ENCODE results near the gene FAM234A.

The FAM234A gene

GRCh38 chr16:280991-281659 lies 46.5 kb downstream of the FAM234A start:
- no peak for DNase-seq (ENCODE audit: low read depth in 2 of 2)

GRCh38 chr16:281660-282255 lies 47.1 kb downstream of the FAM234A start:
- DNase-seq (ENCODE audit: low read depth in 2 of 2), result no peak

DNA sequence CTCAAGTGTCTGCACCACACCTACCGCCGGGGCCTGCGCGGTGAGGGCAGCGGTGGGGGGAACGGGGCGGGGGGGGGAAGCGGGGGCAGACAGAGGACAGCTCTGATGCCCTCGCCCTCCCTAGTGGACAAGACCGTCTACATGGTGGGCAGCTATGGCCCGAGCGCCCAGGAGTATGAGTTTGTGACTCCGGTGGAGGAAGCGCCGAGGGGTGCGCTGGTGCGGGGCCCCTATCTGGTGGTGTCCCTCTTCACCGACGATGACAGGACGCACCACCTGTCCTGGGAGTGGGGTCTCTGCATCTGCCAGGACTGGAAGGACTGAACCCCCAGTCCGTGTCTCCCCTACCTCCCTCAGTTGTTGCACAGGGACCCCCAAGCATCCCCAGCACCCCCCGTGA lies 47.9 kb downstream of the FAM234A start:
- no peak for DNase-seq (ENCODE audit: low read depth in 2 of 2)

DNA sequence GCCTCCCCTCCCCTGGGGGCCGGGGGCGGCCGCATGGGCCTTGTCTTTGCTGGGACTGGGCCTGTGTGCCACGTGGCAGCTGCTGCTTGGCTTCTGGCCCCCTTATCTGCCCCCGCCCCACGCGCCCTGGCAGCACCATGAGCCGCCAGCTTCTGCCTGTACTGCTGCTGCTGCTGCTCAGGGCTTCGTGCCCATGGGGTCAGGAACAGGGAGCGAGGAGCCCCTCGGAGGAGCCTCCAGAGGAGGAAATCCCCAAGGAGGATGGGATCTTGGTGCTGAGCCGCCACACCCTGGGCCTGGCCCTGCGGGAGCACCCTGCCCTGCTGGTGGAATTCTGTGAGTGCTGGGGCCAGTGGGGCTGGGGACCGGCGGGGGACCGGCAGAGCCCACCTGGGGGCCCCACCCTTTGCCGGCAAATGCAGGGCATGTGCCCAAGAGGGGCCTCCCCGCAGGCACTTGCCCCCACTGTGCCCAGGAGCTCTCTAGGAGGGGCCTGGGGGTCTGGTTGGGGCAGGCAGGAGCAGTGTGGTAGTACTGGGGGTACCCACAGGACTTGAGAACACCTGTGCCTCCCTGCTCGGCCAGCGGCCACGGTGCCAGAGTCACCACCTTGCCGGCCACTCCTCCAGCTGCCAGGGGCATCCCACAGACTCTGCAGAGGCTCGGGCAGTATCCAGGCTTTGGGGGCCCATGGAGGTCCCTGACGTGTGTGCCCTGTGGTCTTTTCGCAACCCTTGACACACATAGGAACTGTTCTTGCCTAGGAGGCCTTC lies 48.6 kb downstream of the FAM234A start, which contains the start of gene PDIA2:
TSS of gene PDIA2 (plus strand) at position 132 of the 773 bp plus-strand sequence. CDS start at position 138, 6 bp downstream.
- no peak for DNase-seq (ENCODE audit: low read depth in 2 of 2)

GRCh38 chr16:284204-285120 lies 49.8 kb downstream of the FAM234A start:
- DNase-seq (ENCODE audit: low read depth in 2 of 2), result no peak

GRCh38 chr16:285146-286055 lies 50.8 kb downstream of the FAM234A start:
- no peak for DNase-seq (ENCODE audit: low read depth in 2 of 2)

- no peak for DNase-seq (ENCODE audit: low read depth in 2 of 2)
Measured at GRCh38 chr16:286491-287297, 52.1 kb downstream of the FAM234A start.

DNA sequence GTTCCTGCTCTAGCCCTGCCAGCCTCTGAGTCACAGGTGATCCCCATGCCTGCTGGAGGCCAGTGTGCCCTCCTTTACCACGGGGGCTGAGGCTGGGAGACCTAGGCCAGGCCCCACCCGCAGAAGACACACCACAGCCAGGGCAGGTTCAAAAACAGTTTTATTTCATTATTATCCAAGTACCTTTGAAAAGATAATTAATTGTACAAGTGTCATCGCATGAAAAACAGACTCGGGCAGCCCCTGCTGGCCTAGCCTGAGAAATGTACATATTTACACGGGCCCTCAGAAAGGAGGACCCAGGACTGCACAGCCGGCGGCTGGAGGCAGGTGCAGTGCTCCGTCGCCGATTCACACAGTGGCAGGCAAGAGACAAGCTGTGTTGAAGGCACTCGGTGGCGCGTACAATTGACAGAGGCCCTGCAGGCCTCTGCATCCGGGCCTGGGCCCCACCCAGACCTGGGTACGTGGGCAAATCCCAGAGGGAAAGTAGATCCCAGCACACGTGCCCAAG lies 52.7 kb downstream of the FAM234A start:
- no peak for DNase-seq (ENCODE audit: low read depth in 2 of 2)

GRCh38 chr16:287981-288920 lies 53.6 kb downstream of the FAM234A start:
- DNase-seq (ENCODE audit: low read depth in 2 of 2), result no peak

DNA sequence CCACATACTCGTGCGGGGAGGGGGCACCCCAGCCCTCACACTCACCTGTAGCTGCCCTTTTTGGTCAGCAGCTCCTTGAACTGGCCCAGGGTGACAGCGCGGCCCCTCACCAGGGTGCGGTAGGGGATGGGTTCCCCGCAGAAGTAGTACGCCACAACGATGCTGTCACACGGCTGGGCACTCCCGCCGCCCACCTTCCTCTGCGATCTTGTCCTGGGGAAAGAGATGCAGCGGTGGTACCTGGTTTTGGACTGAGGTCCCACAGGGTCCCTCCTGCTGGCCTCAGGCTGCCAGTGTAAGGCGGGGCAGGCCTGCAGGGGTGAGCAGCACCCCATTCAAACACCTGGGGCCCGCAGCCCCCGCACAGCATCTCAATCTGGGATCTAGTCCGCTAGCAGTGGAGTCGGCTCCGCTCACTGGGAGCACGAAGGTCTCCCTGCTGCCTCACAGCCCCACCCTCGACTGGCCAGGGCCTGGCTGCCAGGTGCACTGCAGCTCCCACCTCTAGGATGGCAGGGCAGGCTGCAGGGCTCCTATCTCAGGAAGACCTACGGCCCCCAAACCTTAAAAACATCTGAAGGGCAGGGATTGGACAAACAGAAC lies 54.9 kb downstream of the FAM234A start:
- no peak for DNase-seq (ENCODE audit: low read depth in 2 of 2)

DNA sequence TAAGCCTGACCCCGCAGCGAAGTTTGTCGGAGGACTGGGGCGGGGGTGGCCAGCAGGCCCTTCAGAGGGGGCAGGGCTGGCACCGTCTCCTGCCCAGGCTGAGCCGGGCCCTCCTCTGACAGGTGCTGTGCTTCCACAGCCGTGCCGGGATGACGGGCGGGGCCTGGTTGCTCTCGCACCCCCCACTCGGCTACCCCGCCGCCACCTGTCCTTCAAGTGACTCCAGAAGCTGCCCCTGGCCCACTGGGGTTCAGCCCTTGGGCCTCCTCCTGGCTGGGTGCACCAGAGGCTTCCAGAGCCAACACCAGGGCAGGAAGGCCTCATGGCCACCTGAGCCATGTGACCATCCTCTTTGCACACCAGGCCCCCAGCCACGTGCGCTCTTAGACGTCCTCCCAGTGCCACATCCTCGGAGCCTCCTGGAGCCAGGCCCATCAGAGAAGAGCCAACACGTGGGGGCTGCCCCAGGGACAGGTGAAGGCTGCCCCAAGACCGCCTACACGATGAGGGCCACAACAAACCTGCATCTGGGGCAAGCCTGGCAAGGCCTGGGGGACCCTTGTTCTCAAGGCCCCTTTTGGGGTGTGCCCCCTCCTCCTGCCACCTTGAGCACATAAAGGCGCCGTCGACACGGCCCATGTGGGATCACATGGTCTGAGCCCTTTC lies 55.5 kb downstream of the FAM234A start:
- no peak for DNase-seq (ENCODE audit: low read depth in 2 of 2)

GRCh38 chr16:290681-291405 lies 56.2 kb downstream of the FAM234A start:
- no peak for DNase-seq (ENCODE audit: low read depth in 2 of 2)

DNA sequence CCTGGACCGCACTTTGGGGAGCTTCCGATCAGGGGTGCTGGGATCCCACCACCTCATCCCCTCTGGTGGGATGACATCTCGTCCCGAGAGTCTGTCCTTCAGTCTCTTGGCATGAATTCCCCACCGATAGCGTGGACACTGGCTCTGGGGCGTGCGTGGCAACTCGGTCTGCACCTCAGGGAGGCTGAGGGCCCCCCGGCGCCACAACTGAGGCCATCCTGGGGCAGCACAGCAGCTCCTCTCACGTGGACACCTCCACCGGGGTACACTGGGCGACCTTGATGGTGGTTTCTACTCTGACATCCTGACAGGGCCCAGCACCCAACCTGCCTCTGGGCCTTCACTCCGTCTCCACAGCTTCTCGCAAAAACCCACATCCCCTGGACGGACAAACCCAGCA lies 56.9 kb downstream of the FAM234A start:
- no peak for DNase-seq (ENCODE audit: low read depth in 2 of 2)

DNA sequence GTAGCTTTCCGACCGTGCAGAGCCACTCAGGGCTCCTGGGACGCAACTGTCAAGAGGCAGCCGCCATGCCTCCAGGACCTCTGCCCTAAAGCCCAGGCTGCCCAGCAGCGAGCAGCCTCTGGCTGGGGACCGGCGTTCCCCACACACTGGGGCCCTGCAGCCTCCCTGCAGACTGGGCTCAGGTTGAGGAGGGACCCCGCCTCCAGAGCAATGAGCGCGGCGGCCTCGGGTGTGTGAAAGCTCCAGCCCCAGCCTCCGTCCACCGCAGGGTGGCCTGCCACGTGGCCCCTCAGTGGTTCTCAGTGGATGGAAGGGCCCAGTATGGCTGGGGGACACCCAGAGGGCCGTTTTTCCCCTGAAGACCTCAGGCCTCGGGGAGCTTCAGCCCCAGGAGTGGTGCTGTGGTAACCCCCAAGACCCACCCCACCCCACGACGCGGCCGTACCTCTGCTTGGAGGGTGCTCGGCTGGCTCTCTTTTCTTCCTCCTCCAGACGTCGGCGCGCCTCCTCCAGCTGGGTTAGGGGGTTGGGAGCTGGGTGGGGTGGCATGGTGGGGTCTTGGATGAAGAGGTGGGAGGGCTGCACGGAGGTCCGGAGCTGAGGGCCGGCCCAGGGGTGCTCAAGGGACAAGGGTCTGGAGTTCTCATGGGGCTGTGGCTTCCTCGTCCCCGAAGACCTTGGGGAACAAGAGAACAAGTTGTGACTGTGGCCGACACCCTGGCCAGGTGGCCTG lies 58.6 kb downstream of the FAM234A start:
- DNase-seq (ENCODE audit: low read depth in 2 of 2), result no peak

DNA sequence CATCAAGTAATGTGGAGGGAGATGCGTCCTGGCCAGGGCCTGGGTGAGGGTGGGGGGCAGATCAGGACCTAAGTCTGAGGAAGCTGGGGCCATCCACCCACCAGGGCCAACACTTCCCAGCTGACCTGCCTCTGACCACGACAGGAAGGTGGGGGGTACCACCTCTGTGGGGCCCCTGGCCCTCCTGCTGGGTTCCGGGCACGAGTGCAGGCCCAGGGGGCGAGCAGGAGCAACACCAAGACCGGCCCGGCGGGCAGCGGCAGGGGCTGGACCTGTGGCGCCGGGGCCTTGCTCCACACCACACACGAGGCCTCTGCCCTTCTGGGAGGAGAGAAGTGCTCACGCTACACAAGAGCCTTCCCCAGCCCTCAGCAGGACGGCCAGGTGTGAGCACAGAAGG lies 61.7 kb downstream of the FAM234A start:
- no peak for DNase-seq (ENCODE audit: low read depth in 2 of 2)
